ENCODE results near the gene LPIN2.

DNA sequence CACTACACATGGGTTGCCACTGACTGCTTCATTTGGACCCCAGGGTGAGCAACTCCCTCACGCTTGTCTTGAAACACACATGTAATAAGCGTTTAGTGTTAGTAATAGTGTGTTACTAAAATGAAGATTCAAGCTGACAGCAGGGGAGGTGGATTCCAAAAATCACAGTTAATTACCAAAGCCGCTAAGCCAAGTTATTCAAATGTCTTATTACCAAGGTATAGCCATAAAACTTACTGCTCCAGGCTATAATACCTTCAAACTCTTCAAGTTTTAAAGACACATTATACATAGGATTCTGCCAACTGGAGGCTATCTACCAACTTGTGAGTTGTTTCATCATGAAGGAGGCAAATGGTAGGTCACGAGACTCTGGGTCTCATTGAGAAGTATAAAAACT, 2.9 kb downstream of the LPIN2 start:
- TF ChIP-seq RCOR1 (IDR thresholded peaks at IDR 0.05; ENCODE audit: insufficient replicate concordance, low read length) (no peak), SMC3 (IDR thresholded peaks at IDR 0.05; ENCODE audit: low read depth, low read length) (no peak), CTCF (conservative IDR thresholded peaks at IDR 0.05; ENCODE audit: low read depth, low read length) (no peak), BHLHE40 (IDR thresholded peaks at IDR 0.05; ENCODE audit: low read depth, low read length) (no peak), POLR2A (IDR thresholded peaks at IDR 0.05; ENCODE audit: low read depth, low read length) (no peak), MAFK (IDR thresholded peaks at IDR 0.05; ENCODE audit: low read depth, low read length) (no peak), RAD21 (IDR thresholded peaks at IDR 0.05; ENCODE audit: low read length) (no peak), MAZ (IDR thresholded peaks at IDR 0.05; ENCODE audit: borderline replicate concordance, low read depth, low read length) (no peak)

Measured in IMR-90 (cell line).